Ishikawa (cell line): ENCODE data around the gene DUSP8.
A peak's percentile ranks its signal among the peaks of the same experiment; 100 is the strongest.

ENCODE experiments used
- CEBPB ChIP-seq: IDR thresholded peaks from 2 replicates; pipeline ENCODE4 v1.6.1; 2012
- CREB1 ChIP-seq: IDR thresholded peaks from 2 replicates; pipeline ENCODE4 v1.6.1; 2012; ENCODE audit warnings: low read depth
- EGR1 ChIP-seq: IDR thresholded peaks from 2 replicates; pipeline ENCODE4 v1.6.1; 2012
- EP300 ChIP-seq: IDR thresholded peaks from 2 replicates; pipeline ENCODE4 v1.6.1; 2012; ENCODE audit warnings: borderline replicate concordance
- FOXM1 ChIP-seq: IDR thresholded peaks from 2 replicates; pipeline ENCODE4 v1.6.1; 2012; ENCODE audit warnings: low read depth, borderline replicate concordance
- MAX ChIP-seq: IDR thresholded peaks from 2 replicates; pipeline ENCODE4 v1.6.1; 2012
- NFIC ChIP-seq: IDR thresholded peaks from 2 replicates; pipeline ENCODE4 v1.6.1; 2012
- RAD21 ChIP-seq: IDR thresholded peaks from 2 replicates; pipeline ENCODE4 v1.6.1; 2012; ENCODE audit warnings: low read depth
- REST ChIP-seq: IDR thresholded peaks from 2 replicates; pipeline ENCODE4 v1.6.1; 2012; ENCODE audit warnings: low read depth, mild to moderate bottlenecking
- TAF1 ChIP-seq: IDR thresholded peaks from 2 replicates; pipeline ENCODE4 v1.6.1; 2012; ENCODE audit warnings: low read depth, mild to moderate bottlenecking
- TCF12 ChIP-seq: IDR thresholded peaks from 2 replicates; pipeline ENCODE4 v1.6.1; 2012; ENCODE audit warnings: low read depth
- TEAD4 ChIP-seq: IDR thresholded peaks from 2 replicates; pipeline ENCODE4 v1.6.1; 2012
- USF1 ChIP-seq: IDR thresholded peaks from 2 replicates; pipeline ENCODE4 v1.6.1; 2012
- YY1 ChIP-seq: IDR thresholded peaks from 2 replicates; pipeline ENCODE4 v1.6.1; 2012; ENCODE audit warnings: low read depth
- ZBTB7A ChIP-seq: IDR thresholded peaks from 2 replicates; pipeline ENCODE4 v1.6.1; 2012; ENCODE audit warnings: low read depth

DUSP8 gene

GRCh38 chr11:1570896-1571759, 943 bp downstream of the DUSP8 start:
- TF ChIP-seq CREB1 (no peak), ZBTB7A (peak; percentile 42; the same call in 1 of the 2 replicates)

- TF ChIP-seq TCF12 (no peak), USF1 (peak; percentile 70)
Measured at GRCh38 chr11:1570531-1570895, 1.6 kb downstream of the DUSP8 start.

- TF ChIP-seq EGR1: no peak
- TF ChIP-seq EP300: no peak
- no peak for TF ChIP-seq RAD21
- no peak for TF ChIP-seq YY1
- no peak for TF ChIP-seq ZBTB7A
- no peak for TF ChIP-seq TAF1
- TF ChIP-seq CEBPB: no peak
- no peak for TF ChIP-seq NFIC
- TF ChIP-seq USF1: no peak
- no peak for TF ChIP-seq FOXM1
- TF ChIP-seq REST: no peak
- TF ChIP-seq TEAD4: no peak
- no peak for TF ChIP-seq CREB1
- TF ChIP-seq TCF12: no peak
- TF ChIP-seq MAX: no peak
Measured at GRCh38 chr11:1570001-1570453, 2.0 kb downstream of the DUSP8 start.

GRCh38 chr11:1569251-1569780, 2.8 kb downstream of the DUSP8 start:
- TF ChIP-seq TCF12 (no peak), ZBTB7A (no peak), NFIC (no peak), TAF1 (no peak), MAX (no peak), EGR1 (no peak), EP300 (no peak), REST (no peak), USF1 (no peak), YY1 (no peak), CREB1 (no peak), RAD21 (no peak), CEBPB (no peak), TEAD4 (no peak), FOXM1 (no peak)

GRCh38 chr11:1568441-1568911, 3.6 kb downstream of the DUSP8 start:
- TF ChIP-seq REST (no peak), NFIC (no peak), FOXM1 (no peak), ZBTB7A (no peak), CREB1 (no peak), TCF12 (no peak), RAD21 (no peak), YY1 (no peak), USF1 (no peak), MAX (no peak), EGR1 (no peak), EP300 (no peak), CEBPB (no peak), TAF1 (no peak), TEAD4 (no peak)
